KMS-11 (cell line): ENCODE data around the gene GABRA1.

ENCODE experiments used
- H2AFZ ChIP-seq: fragments of 200-600 bp; sonication (generic); 2 replicates; pipeline ENCODE4 v1.6.1; 2016; ENCODE audit warnings: antibody characterized with exemption, mixed run types, low read depth
- H3K27ac ChIP-seq: fragments of 200-600 bp; sonication (generic); 2 replicates; pipeline ENCODE4 v1.6.1; 2016; ENCODE audit warnings: mild to moderate bottlenecking, mixed run types
- H3K27me3 ChIP-seq: fragments of 200-600 bp; sonication (generic); 2 replicates; pipeline ENCODE4 v1.6.1; 2017; ENCODE audit warnings: mild to moderate bottlenecking, low read depth, mixed run types, moderate library complexity; ENCODE audit not compliant: insufficient read depth
- H3K36me3 ChIP-seq: fragments of 200-600 bp; sonication (generic); 2 replicates; pipeline ENCODE4 v1.6.1; 2017; ENCODE audit warnings: mild to moderate bottlenecking, mixed run types; ENCODE audit not compliant: insufficient read depth
- H3K4me1 ChIP-seq: fragments of 200-600 bp; sonication (generic); 2 replicates; pipeline ENCODE4 v1.6.1; 2016; ENCODE audit warnings: mild to moderate bottlenecking, low read depth, mixed run types; ENCODE audit not compliant: poor library complexity, severe bottlenecking
- H3K4me2 ChIP-seq: fragments of 200-600 bp; sonication (generic); 2 replicates; pipeline ENCODE4 v1.7.0; 2016; ENCODE audit warnings: mild to moderate bottlenecking, mixed run types
- H3K4me3 ChIP-seq: fragments of 200-600 bp; sonication (generic); IDR thresholded peaks from 2 replicates; pipeline ENCODE4 v1.6.1; 2017; ENCODE audit warnings: low read depth, low read length, mixed read lengths; ENCODE audit not compliant: insufficient read depth
- H3K79me2 ChIP-seq: fragments of 200-600 bp; sonication (generic); 2 replicates; pipeline ENCODE4 v1.6.1; 2016; ENCODE audit warnings: low read depth, mixed run types; ENCODE audit not compliant: insufficient read depth
- H3K9ac ChIP-seq: fragments of 200-600 bp; sonication (generic); 2 replicates; pipeline ENCODE4 v1.6.1; 2016; ENCODE audit warnings: mild to moderate bottlenecking, mixed run types
- H4K20me1 ChIP-seq: fragments of 200-600 bp; sonication (generic); 2 replicates; pipeline ENCODE4 v1.6.1; 2016; ENCODE audit warnings: mild to moderate bottlenecking, mixed run types; ENCODE audit not compliant: insufficient read depth
- TF ChIP-seq, protein P1 (sequence below): fragments of 200-600 bp; sonication (generic); conservative IDR thresholded peaks from 2 replicates; pipeline ENCODE4 v1.6.1; 2017; ENCODE audit warnings: low read depth, mild to moderate bottlenecking, antibody characterized with exemption, low read length, moderate library complexity, mixed read lengths

GABRA1 gene

GRCh38 chr5:161863811-161864210, 15.9 kb downstream of the GABRA1 start:
- TF ChIP-seq, protein P1, sequence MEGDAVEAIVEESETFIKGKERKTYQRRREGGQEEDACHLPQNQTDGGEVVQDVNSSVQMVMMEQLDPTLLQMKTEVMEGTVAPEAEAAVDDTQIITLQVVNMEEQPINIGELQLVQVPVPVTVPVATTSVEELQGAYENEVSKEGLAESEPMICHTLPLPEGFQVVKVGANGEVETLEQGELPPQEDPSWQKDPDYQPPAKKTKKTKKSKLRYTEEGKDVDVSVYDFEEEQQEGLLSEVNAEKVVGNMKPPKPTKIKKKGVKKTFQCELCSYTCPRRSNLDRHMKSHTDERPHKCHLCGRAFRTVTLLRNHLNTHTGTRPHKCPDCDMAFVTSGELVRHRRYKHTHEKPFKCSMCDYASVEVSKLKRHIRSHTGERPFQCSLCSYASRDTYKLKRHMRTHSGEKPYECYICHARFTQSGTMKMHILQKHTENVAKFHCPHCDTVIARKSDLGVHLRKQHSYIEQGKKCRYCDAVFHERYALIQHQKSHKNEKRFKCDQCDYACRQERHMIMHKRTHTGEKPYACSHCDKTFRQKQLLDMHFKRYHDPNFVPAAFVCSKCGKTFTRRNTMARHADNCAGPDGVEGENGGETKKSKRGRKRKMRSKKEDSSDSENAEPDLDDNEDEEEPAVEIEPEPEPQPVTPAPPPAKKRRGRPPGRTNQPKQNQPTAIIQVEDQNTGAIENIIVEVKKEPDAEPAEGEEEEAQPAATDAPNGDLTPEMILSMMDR, result no peak
- Histone ChIP-seq H3K9ac (no peak overlapping the region), H4K20me1 (no peaks in the 10 kb centered on the region), H3K4me2 (no peak overlapping the region), H3K4me1 (no peaks in the 10 kb centered on the region), H2AFZ (no peak overlapping the region), H3K79me2 (no peaks in the 10 kb centered on the region), H3K27me3 (no peaks in the 10 kb centered on the region), H3K27ac (no peak overlapping the region), H3K4me3 (no peak overlapping the region), H3K36me3 (no peaks in the 10 kb centered on the region)

GRCh38 chr5:161865510-161865909, 17.6 kb downstream of the GABRA1 start:
- H3K27ac ChIP-seq, result no peak overlapping the region
- H3K27me3 ChIP-seq, result no peaks in the 10 kb centered on the region
- no peak overlapping the region for H3K4me2 ChIP-seq
- no peaks in the 10 kb centered on the region for H3K79me2 ChIP-seq
- TF ChIP-seq, protein P1, result no peak
- no peaks in the 10 kb centered on the region for H4K20me1 ChIP-seq
- no peak overlapping the region for H2AFZ ChIP-seq
- no peak overlapping the region for H3K4me3 ChIP-seq
- H3K9ac ChIP-seq, result no peak overlapping the region
- no peaks in the 10 kb centered on the region for H3K4me1 ChIP-seq
- no peaks in the 10 kb centered on the region for H3K36me3 ChIP-seq

- Histone ChIP-seq H3K27me3 (no peaks in the 10 kb centered on the region), H3K4me2 (no peak overlapping the region), H3K4me1 (no peaks in the 10 kb centered on the region), H2AFZ (no peak overlapping the region), H3K79me2 (no peaks in the 10 kb centered on the region), H4K20me1 (no peaks in the 10 kb centered on the region), H3K4me3 (no peak overlapping the region), H3K9ac (no peak overlapping the region), H3K27ac (no peak overlapping the region), H3K36me3 (no peaks in the 10 kb centered on the region)
- TF ChIP-seq, protein P1, result no peak
Observed at GRCh38 chr5:161889971-161890370, 42.1 kb downstream of the GABRA1 start.

- Histone ChIP-seq H3K79me2 (no peaks in the 10 kb centered on the region), H3K9ac (no peak overlapping the region), H4K20me1 (no peaks in the 10 kb centered on the region), H3K4me3 (no peak overlapping the region), H3K36me3 (no peaks in the 10 kb centered on the region), H3K4me1 (no peaks in the 10 kb centered on the region), H3K27ac (no peak overlapping the region), H3K4me2 (no peak overlapping the region), H2AFZ (no peak overlapping the region), H3K27me3 (no peaks in the 10 kb centered on the region)
- TF ChIP-seq, protein P1, result no peak
Observed at GRCh38 chr5:161895514-161895913, 47.6 kb downstream of the GABRA1 start.

GRCh38 chr5:161897033-161897432, 49.1 kb downstream of the GABRA1 start:
- no peaks in the 10 kb centered on the region for H4K20me1 ChIP-seq
- H3K4me1 ChIP-seq, result no peaks in the 10 kb centered on the region
- H3K79me2 ChIP-seq, result no peaks in the 10 kb centered on the region
- no peak overlapping the region for H3K27ac ChIP-seq
- no peaks in the 10 kb centered on the region for H3K36me3 ChIP-seq
- no peaks in the 10 kb centered on the region for H3K27me3 ChIP-seq
- H3K9ac ChIP-seq, result no peak overlapping the region
- no peak overlapping the region for H3K4me2 ChIP-seq
- H2AFZ ChIP-seq, result no peak overlapping the region
- H3K4me3 ChIP-seq, result no peak overlapping the region
- TF ChIP-seq, protein P1, result no peak
